Activated naive CD8-positive, alpha-beta T cell treated with anti-CD3 and anti-CD28 coated beads, Interleukin-2, amount 10 ng/mL, durations not matched to agents 7 days and 5 days (primary cell): Measurements from ENCODE around the gene GP1BB. TPM values are rescaled to one million over a fixed set of nuclear protein-coding genes. Genes with fewer than 3 reads are reported as not detected.

Experiments
- ATAC-seq: fragments of 150-1000 bp; cut with Tn5 transposase; one replicate; pipeline ENCODE4 v1.10.0; 2021; ENCODE audit warnings: low read depth, moderate library complexity
- POLR2A ChIA-PET: fragments of 350-600 bp; sonication (Branson Sonifier 250); formaldehyde crosslinking; loops from one replicate; lab custom pipeline; 2021; ENCODE audit warnings: antibody characterized with exemption; lab: Charles Lee
- DNase-seq: peaks from one replicate; pipeline ENCODE4 v3.0.0; 2021
- H3K27ac Mint-ChIP-seq: one replicate; pipeline ENCODE4 v1.8.0; 2022; ENCODE audit warnings: mild to moderate bottlenecking, mixed read lengths
- H3K27me3 Mint-ChIP-seq: one replicate; pipeline ENCODE4 v1.8.0; 2022; ENCODE audit warnings: mild to moderate bottlenecking, moderate library complexity, mixed read lengths
- H3K36me3 Mint-ChIP-seq: one replicate; pipeline ENCODE4 v1.8.0; 2021; ENCODE audit warnings: mild to moderate bottlenecking, mixed read lengths
- H3K4me1 Mint-ChIP-seq: one replicate; pipeline ENCODE4 v1.8.0; 2021; ENCODE audit warnings: mixed read lengths
- H3K4me3 Mint-ChIP-seq: one replicate; pipeline ENCODE4 v1.8.0; 2022; ENCODE audit warnings: mild to moderate bottlenecking, moderate library complexity, mixed read lengths
- H3K9me3 Mint-ChIP-seq: one replicate; pipeline ENCODE4 v1.8.0; 2021; ENCODE audit warnings: mixed read lengths
- total RNA-seq, 2 experiments: library from RNA; stranded (reverse); gene quantifications; one replicate each; pipeline ENCODE4 v1.2.3, GENCODE V29; 2021

Gene GP1BB
- total RNA-seq, 2 experiments from 2014 or later = not detected

- H3K4me1 Mint-ChIP-seq = no peaks in the 10 kb centered on the region
- peaks cover 10% of the 10 kb centered on the region for H3K27me3 Mint-ChIP-seq
- DNase-seq (no peak), ATAC-seq (no peak)
- POLR2A ChIA-PET = no interaction called here
- no peak overlapping the region for H3K4me3 Mint-ChIP-seq
- H3K27ac Mint-ChIP-seq = no peak overlapping the region
- no peaks in the 10 kb centered on the region for H3K36me3 Mint-ChIP-seq
- no peaks in the 10 kb centered on the region for H3K9me3 Mint-ChIP-seq
Observed at GRCh38 chr22:19701420-19702145, 21.8 kb upstream of the GP1BB start.

- DNase-seq (no peak), ATAC-seq (no peak)
- no peaks in the 10 kb centered on the region for H3K4me1 Mint-ChIP-seq
- no peak overlapping the region for H3K4me3 Mint-ChIP-seq
- H3K9me3 Mint-ChIP-seq = no peaks in the 10 kb centered on the region
- no peak overlapping the region for H3K27ac Mint-ChIP-seq
- no peaks in the 10 kb centered on the region for H3K36me3 Mint-ChIP-seq
- POLR2A ChIA-PET = no interaction called here
- H3K27me3 Mint-ChIP-seq = peaks cover 7% of the 10 kb centered on the region
Observed at GRCh38 chr22:19703869-19704268, 19.5 kb upstream of the GP1BB start.

- no peak overlapping the region for H3K27ac Mint-ChIP-seq
- H3K9me3 Mint-ChIP-seq = no peaks in the 10 kb centered on the region
- peaks cover 7% of the 10 kb centered on the region for H3K27me3 Mint-ChIP-seq
- POLR2A ChIA-PET = no interaction called here
- no peaks in the 10 kb centered on the region for H3K36me3 Mint-ChIP-seq
- no peak overlapping the region for H3K4me3 Mint-ChIP-seq
- no peaks in the 10 kb centered on the region for H3K4me1 Mint-ChIP-seq
- ATAC-seq (no peak), DNase-seq (no peak)
Observed at GRCh38 chr22:19704355-19705015, 18.9 kb upstream of the GP1BB start.

- no peak overlapping the region for H3K4me3 Mint-ChIP-seq
- H3K27ac Mint-ChIP-seq = no peak overlapping the region
- H3K36me3 Mint-ChIP-seq = no peaks in the 10 kb centered on the region
- H3K9me3 Mint-ChIP-seq = no peaks in the 10 kb centered on the region
- no peak for DNase-seq
- H3K27me3 Mint-ChIP-seq = peaks cover 4% of the 10 kb centered on the region
- no peak for ATAC-seq
- no peaks in the 10 kb centered on the region for H3K4me1 Mint-ChIP-seq
- POLR2A ChIA-PET = interaction anchor here (0.6 kb wide), 1 partner anchor 244 kb away, joined by 4 read pairs; no protein-coding TSS in a partner anchor
Observed at GRCh38 chr22:19705181-19705934, 18.0 kb upstream of the GP1BB start.

GRCh38 chr22:19706661-19707151 is 16.6 kb upstream of the GP1BB start:
- DNase-seq (no peak), ATAC-seq (no peak)
- Mint-ChIP-seq H3K27me3 (no peaks in the 10 kb centered on the region), H3K9me3 (no peaks in the 10 kb centered on the region), H3K27ac (no peak overlapping the region), H3K4me1 (no peaks in the 10 kb centered on the region), H3K4me3 (no peak overlapping the region), H3K36me3 (no peaks in the 10 kb centered on the region)
- POLR2A ChIA-PET = no interaction called here

- no peaks in the 10 kb centered on the region for H3K9me3 Mint-ChIP-seq
- ATAC-seq (no peak), DNase-seq (no peak)
- no peak overlapping the region for H3K4me3 Mint-ChIP-seq
- peaks cover 7% of the 10 kb centered on the region for H3K27me3 Mint-ChIP-seq
- H3K36me3 Mint-ChIP-seq = no peaks in the 10 kb centered on the region
- H3K27ac Mint-ChIP-seq = no peak overlapping the region
- POLR2A ChIA-PET = no interaction called here
- H3K4me1 Mint-ChIP-seq = no peaks in the 10 kb centered on the region
Observed at GRCh38 chr22:19707347-19708290, 15.7 kb upstream of the GP1BB start.

- Mint-ChIP-seq H3K9me3 (no peaks in the 10 kb centered on the region), H3K4me3 (no peak overlapping the region), H3K27ac (no peak overlapping the region), H3K27me3 (peaks cover 13% of the 10 kb centered on the region), H3K36me3 (no peaks in the 10 kb centered on the region), H3K4me1 (no peaks in the 10 kb centered on the region)
- DNase-seq (no peak), ATAC-seq (no peak)
- POLR2A ChIA-PET = no interaction called here
Observed at GRCh38 chr22:19708321-19709011, 14.9 kb upstream of the GP1BB start.

- peaks cover 18% of the 10 kb centered on the region for H3K27me3 Mint-ChIP-seq
- no peaks in the 10 kb centered on the region for H3K4me1 Mint-ChIP-seq
- no peak overlapping the region for H3K27ac Mint-ChIP-seq
- ATAC-seq = no peak
- no peaks in the 10 kb centered on the region for H3K9me3 Mint-ChIP-seq
- POLR2A ChIA-PET = no interaction called here
- no peak for DNase-seq
- H3K36me3 Mint-ChIP-seq = no peaks in the 10 kb centered on the region
- no peak overlapping the region for H3K4me3 Mint-ChIP-seq
Observed at GRCh38 chr22:19709063-19709769, 14.1 kb upstream of the GP1BB start.

GRCh38 chr22:19710020-19710768 is 13.1 kb upstream of the GP1BB start:
- Mint-ChIP-seq H3K36me3 (no peaks in the 10 kb centered on the region), H3K27ac (no peak overlapping the region), H3K4me1 (no peaks in the 10 kb centered on the region), H3K27me3 (peaks cover 20% of the 10 kb centered on the region), H3K4me3 (no peak overlapping the region), H3K9me3 (no peaks in the 10 kb centered on the region)
- ATAC-seq (no peak), DNase-seq (no peak)
- POLR2A ChIA-PET = no interaction called here

GRCh38 chr22:19710769-19711106 is 12.6 kb upstream of the GP1BB start:
- no peak overlapping the region for H3K27ac Mint-ChIP-seq
- ATAC-seq = no peak
- no peak overlapping the region for H3K4me3 Mint-ChIP-seq
- H3K9me3 Mint-ChIP-seq = no peaks in the 10 kb centered on the region
- H3K36me3 Mint-ChIP-seq = no peaks in the 10 kb centered on the region
- no peaks in the 10 kb centered on the region for H3K4me1 Mint-ChIP-seq
- no peak for DNase-seq
- POLR2A ChIA-PET = no interaction called here
- peaks cover 22% of the 10 kb centered on the region for H3K27me3 Mint-ChIP-seq

- H3K9me3 Mint-ChIP-seq = no peaks in the 10 kb centered on the region
- no peaks in the 10 kb centered on the region for H3K36me3 Mint-ChIP-seq
- ATAC-seq (no peak), DNase-seq (peak; percentile 21)
- H3K27ac Mint-ChIP-seq = no peak overlapping the region
- POLR2A ChIA-PET = no interaction called here
- peaks cover 27% of the 10 kb centered on the region for H3K27me3 Mint-ChIP-seq
- H3K4me1 Mint-ChIP-seq = peaks cover 2% of the 10 kb centered on the region
- no peak overlapping the region for H3K4me3 Mint-ChIP-seq
Observed at GRCh38 chr22:19713245-19713644, 10.1 kb upstream of the GP1BB start.
